Peyer's patch (tissue), 4 donors: Measurements from ENCODE around the gene ACOX2.

ENCODE experiments used
- CTCF ChIP-seq, 6 experiments: fragments of 450-650 bp in 4 of 6; fragments of 200-600 bp in 2 of 6; sonication (generic) in 1 of 6; IDR thresholded peaks; one replicate each; pipeline ENCODE4 v1.5.1; 2017 to 2019; ENCODE audit warnings: antibody characterized with exemption in 6 of 6, mild to moderate bottlenecking in 3 of 6, moderate library complexity in 1 of 6
- POLR2A ChIP-seq, 2 donors: fragments of 450-650 bp; IDR thresholded peaks; one replicate each; pipeline ENCODE4 v1.5.1; 2017; ENCODE audit warnings: antibody characterized with exemption in 2 of 2, mild to moderate bottlenecking in 2 of 2, moderate library complexity in 2 of 2

- TF ChIP-seq CTCF (IDR thresholded peaks at IDR 0.05) (no peak), POLR2A (IDR thresholded peaks at IDR 0.05) (no peak)
These were observed 39.1 kb upstream of the ACOX2 start for GRCh38 chr3:58575971-58576652.
